ENCODE measurements around the gene FAM187B.

Gene FAM187B

DNA sequence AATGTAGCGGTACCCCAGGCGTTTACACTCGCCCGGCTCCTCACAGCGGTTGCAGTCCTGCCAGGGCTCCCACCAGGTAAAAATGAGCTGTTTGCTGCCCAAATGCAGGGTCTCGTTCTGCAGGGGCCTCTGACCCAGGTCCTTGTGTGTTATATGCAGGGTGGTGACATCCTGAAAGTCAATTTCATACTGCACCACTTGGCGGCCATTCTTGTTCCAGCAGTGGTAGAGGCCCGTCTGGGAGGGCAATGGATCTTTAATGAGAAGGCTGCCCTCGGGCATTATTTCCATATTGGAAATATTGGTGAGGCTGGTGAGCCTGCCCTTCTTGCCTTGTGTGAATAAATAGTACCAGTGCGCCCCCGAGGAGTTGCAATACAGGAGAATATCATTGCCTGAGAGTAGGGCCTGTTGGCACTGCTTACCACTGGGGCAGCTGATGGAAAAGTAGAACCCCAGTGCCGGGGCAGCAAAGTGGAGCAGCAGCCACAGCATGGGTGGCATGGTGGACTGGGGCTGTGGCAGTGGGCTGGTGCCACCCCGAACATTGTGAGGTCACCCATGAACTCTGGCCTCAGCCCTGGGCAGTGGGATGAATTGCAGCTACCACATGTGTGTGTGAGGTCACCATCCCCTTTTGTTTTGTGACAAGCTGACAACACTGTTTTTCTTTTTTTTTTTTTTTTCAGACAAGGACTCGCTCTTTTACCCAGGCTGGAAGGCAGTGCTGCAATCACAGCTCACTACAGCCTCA, at the start of gene FAM187B:
FAM187B (minus strand) TSS at position 563 of the 754 bp plus-strand sequence; CDS start at position 504, 59 bp downstream.
- no peak for DNase-seq (ENCODE audit: low read depth in 3 of 3)

GRCh38 chr19:35276706-35277281, 48.3 kb upstream of the FAM187B start:
- no peak for DNase-seq (ENCODE audit: low read depth in 3 of 3)

- no peak for DNase-seq (ENCODE audit: low read depth in 3 of 3)
These were observed 45.8 kb upstream of the FAM187B start for GRCh38 chr19:35274323-35274722.

DNA sequence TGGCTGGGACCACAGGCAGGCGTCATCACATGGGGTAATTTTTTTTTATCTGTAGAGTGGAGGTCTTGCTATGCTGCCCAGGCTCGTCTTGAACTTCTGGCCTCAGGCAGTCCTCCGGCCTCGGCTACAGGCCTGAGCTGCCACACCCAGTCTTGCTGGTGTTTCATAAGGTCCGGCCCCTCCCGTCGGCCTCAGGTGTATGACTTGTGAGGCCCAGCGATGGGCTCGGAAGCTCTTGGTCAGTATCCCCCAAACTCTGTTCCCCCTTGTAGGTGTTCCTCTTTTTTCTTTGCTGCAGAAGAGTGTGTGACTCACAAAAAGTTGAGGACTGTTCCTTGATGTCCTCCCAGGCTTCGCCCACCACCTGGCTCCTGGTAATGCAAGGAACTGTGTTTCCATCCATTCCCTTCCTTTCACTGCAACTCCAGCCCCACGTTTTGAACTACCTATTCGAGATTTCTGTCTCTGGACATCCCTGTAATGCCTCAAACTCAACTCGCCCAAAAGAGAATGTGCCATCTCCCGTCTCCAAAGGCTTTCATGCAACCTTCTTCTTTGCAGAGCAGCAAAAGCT, 45.2 kb upstream of the FAM187B start:
- no peak for DNase-seq (ENCODE audit: low read depth in 3 of 3)

- no peak for DNase-seq (ENCODE audit: low read depth in 3 of 3)
These were observed 44.6 kb upstream of the FAM187B start for GRCh38 chr19:35272954-35273649.

GRCh38 chr19:35272122-35272719, 43.7 kb upstream of the FAM187B start:
- no peak for DNase-seq (ENCODE audit: low read depth in 3 of 3)

DNA sequence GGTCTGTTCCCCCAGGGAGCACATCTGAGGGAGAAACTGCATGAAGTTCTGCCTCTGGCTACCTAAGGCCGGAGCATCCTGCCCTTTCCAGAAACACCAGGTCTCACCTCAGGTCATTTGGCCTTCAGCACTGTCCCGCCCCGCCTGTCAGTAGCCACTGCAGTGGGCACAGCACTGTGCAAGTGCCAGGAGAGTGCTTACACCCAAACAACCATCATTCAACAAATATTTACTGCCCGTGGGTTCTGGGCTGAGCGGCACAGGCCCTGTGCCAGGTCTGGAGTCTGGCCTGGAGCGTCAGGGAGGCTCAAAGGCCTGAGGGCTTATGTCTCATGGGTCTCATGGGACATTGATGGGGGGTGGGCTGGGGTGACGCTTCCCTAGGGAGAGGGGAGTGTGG, 43.0 kb upstream of the FAM187B start:
- DNase-seq (ENCODE audit: low read depth in 3 of 3): no peak

GRCh38 chr19:35270381-35270811, 41.9 kb upstream of the FAM187B start:
- DNase-seq (ENCODE audit: low read depth in 3 of 3): no peak

DNA sequence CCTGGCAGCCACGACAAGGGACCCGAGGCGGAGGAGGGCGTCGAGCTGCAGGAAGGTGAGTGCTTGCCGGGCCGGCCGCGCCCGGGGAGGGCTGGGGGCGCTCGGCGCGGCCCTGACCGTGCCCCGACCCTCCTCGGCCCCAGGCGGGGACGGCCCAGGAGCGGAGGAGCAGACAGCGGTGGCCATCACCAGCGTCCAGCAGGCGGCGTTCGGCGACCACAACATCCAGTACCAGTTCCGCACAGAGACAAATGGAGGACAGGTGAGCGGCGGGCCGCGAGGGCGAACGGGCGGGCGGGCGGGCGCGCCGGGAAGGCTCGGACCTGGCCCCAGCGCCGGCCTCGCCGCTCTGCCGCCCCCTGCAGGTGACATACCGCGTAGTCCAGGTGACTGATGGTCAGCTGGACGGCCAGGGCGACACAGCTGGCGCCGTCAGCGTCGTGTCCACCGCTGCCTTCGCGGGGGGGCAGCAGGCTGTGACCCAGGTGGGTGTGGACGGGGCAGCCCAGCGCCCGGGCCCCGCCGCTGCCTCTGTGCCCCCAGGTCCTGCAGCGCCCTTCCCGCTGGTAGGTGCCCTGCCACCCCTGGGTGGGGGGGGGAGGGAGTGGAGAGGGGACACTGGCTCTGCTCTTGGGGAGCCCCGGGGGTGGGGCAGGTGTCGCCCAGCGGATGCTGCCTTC, 41.0 kb upstream of the FAM187B start:
- DNase-seq (ENCODE audit: low read depth in 3 of 3): peak; percentile 52 to 59 (median 58)

DNA sequence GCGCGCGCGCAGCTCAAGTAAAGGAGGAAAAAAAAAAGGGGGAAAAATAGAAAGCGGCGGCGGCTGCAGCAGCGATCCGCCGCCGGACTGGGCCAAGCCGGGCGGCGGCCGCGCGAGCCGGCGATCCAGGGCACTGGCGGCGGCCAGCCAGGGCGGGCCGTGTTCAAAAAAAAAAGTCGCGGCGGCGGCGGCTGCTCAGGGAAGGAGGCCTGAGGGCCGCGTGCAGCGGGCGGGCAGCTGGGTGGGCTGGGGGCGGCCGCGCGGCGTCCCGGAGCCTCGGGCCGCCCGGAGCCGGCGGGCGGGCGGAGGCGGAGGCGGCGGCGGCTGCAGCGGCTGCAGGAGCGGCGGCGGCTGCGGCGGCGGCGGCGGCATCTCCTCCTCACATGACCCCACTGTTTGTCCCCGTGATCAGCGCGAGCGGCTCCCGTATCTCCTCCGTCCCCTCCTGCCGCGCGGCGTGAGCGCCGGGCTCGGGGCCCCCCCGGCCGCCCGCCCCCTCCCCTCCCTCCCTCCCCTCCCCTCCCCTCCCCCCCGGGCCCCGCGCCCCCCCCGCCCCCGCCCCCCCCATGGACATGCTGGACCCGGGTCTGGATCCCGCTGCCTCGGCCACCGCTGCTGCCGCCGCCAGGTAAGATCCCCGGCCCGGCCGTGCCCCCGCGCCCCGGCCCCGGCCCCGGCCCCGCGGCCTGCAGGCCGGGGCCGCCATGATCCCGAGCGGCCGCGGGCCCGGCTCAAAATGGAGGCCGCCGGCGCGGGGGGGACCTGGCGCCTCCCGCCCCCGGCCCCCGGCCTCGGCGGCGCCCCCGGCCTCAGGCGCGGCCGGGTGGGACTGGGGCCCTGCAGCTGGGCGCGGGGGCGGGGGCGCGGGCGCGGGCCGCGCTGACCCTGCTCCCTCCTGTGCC, 40.2 kb upstream of the FAM187B start, which contains the start of gene USF2:
USF2 (plus strand) TSS at position 427 of the 902 bp plus-strand sequence; CDS start at position 567, 140 bp downstream.
- peak in 2 of 3 experiments; percentile 23 to 43 for DNase-seq (ENCODE audit: low read depth in 3 of 3)

DNA sequence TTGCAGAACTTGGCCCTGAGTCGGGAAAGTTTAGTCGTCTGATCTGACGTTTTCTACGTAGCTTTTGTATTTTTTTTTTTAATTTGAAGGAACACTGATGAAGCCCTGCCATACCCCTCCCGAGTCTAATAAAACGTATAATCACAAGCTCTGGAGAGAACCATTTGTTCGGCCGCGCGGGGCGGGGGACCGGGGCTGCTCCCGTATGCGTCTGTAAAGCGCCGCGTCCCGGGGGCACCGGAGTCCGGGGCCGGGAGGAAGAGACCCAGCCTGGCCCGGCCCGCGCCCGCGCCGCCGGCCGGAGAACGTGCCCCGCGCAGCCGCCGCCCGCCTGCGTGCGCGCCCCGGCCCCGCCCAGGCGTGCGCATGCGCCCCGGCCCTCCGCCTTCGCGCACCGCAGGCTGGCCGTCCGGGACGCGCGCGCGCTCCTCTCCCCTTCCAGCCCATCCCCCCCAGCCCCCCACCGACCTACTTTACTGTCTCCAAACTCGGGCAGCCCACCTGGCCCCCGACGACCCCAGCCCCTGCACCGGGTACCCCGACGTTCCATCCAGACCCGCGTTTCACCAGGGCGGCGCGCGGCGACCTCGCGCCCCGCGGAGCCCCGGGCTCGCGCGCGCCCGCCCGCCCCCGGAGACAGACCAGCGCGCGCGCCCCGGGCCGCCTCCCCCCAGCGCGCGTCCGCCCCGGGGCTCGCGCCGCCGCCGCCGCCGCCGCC, 39.4 kb upstream of the FAM187B start:
- peak; percentile 44 to 62 (median 54) for DNase-seq (ENCODE audit: low read depth in 3 of 3)

DNA sequence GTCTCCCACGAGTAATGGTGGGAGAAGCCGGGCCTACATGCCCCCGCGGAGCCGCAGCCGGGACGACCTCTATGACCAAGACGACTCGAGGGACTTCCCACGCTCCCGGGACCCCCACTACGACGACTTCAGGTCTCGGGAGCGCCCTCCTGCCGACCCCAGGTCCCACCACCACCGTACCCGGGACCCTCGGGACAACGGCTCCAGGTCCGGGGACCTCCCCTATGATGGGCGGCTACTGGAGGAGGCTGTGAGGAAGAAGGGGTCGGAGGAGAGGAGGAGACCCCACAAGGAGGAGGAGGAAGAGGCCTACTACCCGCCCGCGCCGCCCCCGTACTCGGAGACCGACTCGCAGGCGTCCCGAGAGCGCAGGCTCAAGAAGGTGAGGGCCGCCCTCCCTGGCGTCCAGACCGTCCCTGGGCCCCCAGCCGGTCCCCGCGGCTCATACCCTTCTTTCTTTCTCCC, 38.8 kb upstream of the FAM187B start:
- peak; percentile 32 to 46 (median 43) for DNase-seq (ENCODE audit: low read depth in 3 of 3)

GRCh38 chr19:35266520-35267352, 38.2 kb upstream of the FAM187B start:
- peak in 1 of 3 experiments; percentile 13 for DNase-seq (ENCODE audit: low read depth in 3 of 3)

GRCh38 chr19:35265900-35266519, 37.5 kb upstream of the FAM187B start:
- DNase-seq (ENCODE audit: low read depth in 3 of 3): no peak

DNA sequence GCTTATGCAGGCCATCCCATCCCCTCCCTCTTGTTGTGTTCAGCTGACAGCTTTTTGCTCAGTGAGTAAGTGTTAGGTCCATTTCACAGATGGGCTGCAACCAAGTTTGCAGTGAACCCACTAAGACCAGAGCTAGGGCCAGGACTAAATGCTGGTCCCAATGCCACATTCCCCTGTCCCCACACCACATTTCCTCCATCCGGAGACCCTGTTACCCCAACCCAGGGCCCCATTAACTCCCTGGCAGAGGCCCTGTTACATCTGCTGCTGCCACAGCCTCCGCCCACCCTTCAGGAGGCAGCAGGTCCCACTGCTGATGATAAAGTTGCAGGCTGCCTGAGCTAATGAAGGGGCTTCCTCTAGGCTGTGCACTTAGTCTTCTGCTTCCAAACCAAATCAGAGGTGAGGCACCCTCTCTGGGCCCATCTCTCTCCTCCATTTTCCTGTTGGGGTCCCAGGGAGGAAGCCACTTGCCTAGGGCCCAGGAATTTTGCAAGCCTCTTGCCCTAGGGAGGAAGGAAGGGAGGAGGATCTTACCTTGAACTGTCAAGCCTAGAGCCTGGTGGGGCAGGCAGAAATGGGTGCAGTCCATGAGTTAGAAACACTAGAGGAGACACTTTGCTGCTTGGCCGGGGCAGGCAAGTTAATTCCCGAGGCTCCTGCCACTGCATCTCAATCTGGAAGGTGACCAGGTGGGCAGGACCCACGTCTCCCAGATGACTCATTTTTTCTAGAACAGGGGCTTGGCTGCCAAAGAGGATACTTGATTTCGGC, 36.8 kb upstream of the FAM187B start:
- DNase-seq (ENCODE audit: low read depth in 3 of 3): no peak

DNA sequence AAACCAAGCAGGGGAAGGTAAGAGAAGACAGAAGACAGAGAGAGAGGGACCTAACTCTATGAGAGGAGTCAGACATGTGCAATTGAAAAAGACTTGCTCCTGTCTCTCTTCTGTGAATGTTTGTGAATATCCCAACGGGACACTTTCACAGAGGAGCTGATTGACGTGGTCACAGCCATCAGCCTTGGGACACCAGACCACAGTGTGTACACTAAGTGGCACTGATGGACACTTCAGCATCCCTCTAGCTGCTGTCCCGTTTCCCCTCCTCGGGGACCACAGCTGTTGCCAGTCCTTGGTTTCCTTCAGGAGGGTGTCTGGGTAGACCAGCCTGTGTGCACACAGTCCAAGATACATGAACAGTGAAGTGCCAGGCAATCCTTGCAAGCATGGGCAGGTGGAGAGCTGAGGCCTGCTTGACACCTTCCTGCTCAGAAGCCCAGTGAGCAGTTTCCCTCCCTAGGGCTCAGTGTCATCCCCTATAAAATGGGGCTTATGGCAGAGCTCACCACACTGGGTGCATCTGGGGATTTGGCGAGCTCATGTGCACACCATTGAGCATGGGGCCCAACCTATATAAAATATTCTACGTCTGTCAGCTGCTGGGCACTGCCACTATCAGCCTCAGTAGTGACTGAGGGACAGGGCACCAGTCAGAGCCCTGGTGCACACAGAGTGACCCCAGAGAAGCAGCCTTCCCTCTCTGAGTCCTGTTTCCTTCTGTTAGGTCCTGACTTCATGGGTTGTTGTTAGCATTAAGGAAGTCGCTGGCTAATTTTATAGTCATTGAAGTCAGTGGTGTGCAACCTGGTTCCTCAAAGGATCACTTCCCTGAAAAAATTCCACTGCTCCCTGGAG, 36.0 kb upstream of the FAM187B start:
- DNase-seq (ENCODE audit: low read depth in 3 of 3): no peak

Measured in stimulated activated CD4-positive, alpha-beta T cell treated with anti-CD3 and anti-CD28 coated beads, TNF-alpha, amount 100 ng/mL, for 4 hours (primary cell).